SK-N-SH (cell line): Measurements from ENCODE around the gene VAMP1. TPM values are rescaled to one million over a fixed set of nuclear protein-coding genes. Genes with fewer than 3 reads are reported as not detected.

Source experiments
- CTCF ChIA-PET: fragments of 300-600, 350-600 bp; formaldehyde crosslinking; extraction: SDS; loops from one replicate; lab custom pipeline; 2021; lab: Yijun Ruan, JAX
- POLR2A ChIA-PET: fragments of 350-600 bp; sonication (Branson Sonifier 250); formaldehyde crosslinking; extraction: SDS; loops from one replicate; lab custom pipeline; 2020; ENCODE audit warnings: antibody characterized with exemption, inconsistent platforms; lab: Yijun Ruan, JAX
- DNase-seq: peaks from one replicate; pipeline ENCODE4 v3.0.0; 2012
- H2AFZ ChIP-seq: fragments of 200-600 bp; sonication (generic); 2 replicates; pipeline ENCODE4 v1.8.1; 2016; ENCODE audit warnings: antibody characterized with exemption, mild to moderate bottlenecking, low read depth
- H3F3A ChIP-seq: fragments of 200-600 bp; sonication (generic); replicated peaks from 2 replicates; pipeline ENCODE3; 2016; ENCODE audit warnings: antibody characterized with exemption, mild to moderate bottlenecking; ENCODE audit not compliant: insufficient read depth
- H3K27ac ChIP-seq, 2 experiments: fragments of 200-500 bp in 1 of 2; fragments of 200-600 bp in 1 of 2; sonication (Bioruptor generic) in 1 of 2; sonication (generic), shearing (Covaris generic) in 1 of 2; 2 replicates each; pipeline versions ENCODE4 v1.5.1 to v1.6.1; 2014 to 2016; ENCODE audit warnings: low read depth in 2 of 2, inconsistent platforms in 1 of 2, low read length in 1 of 2, mild to moderate bottlenecking in 1 of 2, mixed read lengths in 1 of 2
- H3K27me3 ChIP-seq: fragments of 200-600 bp; sonication (generic), shearing (Covaris generic); 2 replicates; pipeline ENCODE4 v1.6.1; 2016; ENCODE audit warnings: mixed run types; ENCODE audit not compliant: insufficient read depth
- H3K36me3 ChIP-seq, 2 experiments: fragments of 200-500 bp in 1 of 2; fragments of 200-600 bp in 1 of 2; sonication (Bioruptor generic) in 1 of 2; sonication (generic) in 1 of 2; replicated peaks in 1 of 2; 2 replicates each; pipeline versions ENCODE3 to v1.5.1; 2014 to 2016; ENCODE audit warnings: low read length in 1 of 2, mild to moderate bottlenecking in 1 of 2; ENCODE audit not compliant: insufficient read depth in 2 of 2, control insufficient read depth in 1 of 2
- H3K4me1 ChIP-seq, 2 experiments: fragments of 200-500 bp in 1 of 2; fragments of 200-600 bp in 1 of 2; sonication (Bioruptor generic) in 1 of 2; sonication (generic), shearing (Covaris generic) in 1 of 2; 2 replicates each; pipeline versions ENCODE4 v1.5.1 to v1.6.1; 2014 to 2016; ENCODE audit warnings: low read depth in 1 of 2, low read length in 1 of 2, mixed run types in 1 of 2; ENCODE audit not compliant: insufficient read depth in 2 of 2, control insufficient read depth in 1 of 2
- H3K4me2 ChIP-seq: fragments of 200-600 bp; sonication (generic), shearing (Covaris generic); 2 replicates; pipeline ENCODE4 v1.6.1; 2017; ENCODE audit warnings: mixed run types
- H3K4me3 ChIP-seq, 2 experiments: fragments of 200-500 bp in 1 of 2; fragments of 200-600 bp in 1 of 2; sonication (Bioruptor generic) in 1 of 2; sonication (generic), shearing (Covaris generic) in 1 of 2; 2 replicates each; pipeline versions ENCODE4 v1.5.1 to v1.8.1; 2014 to 2016; ENCODE audit warnings: low read depth in 2 of 2, inconsistent platforms in 1 of 2, low read length in 1 of 2, mild to moderate bottlenecking in 1 of 2, mixed read lengths in 1 of 2, moderate library complexity in 1 of 2
- H3K79me2 ChIP-seq: fragments of 200-600 bp; sonication (generic); 2 replicates; pipeline ENCODE4 v1.8.1; 2017; ENCODE audit warnings: mild to moderate bottlenecking; ENCODE audit not compliant: insufficient read depth
- H3K9ac ChIP-seq: fragments of 200-600 bp; sonication (generic); 2 replicates; pipeline ENCODE4 v1.6.1; 2017; ENCODE audit warnings: mixed run types
- H3K9me2 ChIP-seq: fragments of 200-600 bp; sonication (generic); 2 replicates; pipeline ENCODE4 v1.6.1; 2017; ENCODE audit warnings: mixed run types
- H3K9me3 ChIP-seq: fragments of 200-600 bp; sonication (generic); 2 replicates; pipeline ENCODE4 v1.6.1; 2017; ENCODE audit warnings: mixed run types, mild to moderate bottlenecking, moderate library complexity
- H4K20me1 ChIP-seq: fragments of 200-600 bp; sonication (generic); 2 replicates; pipeline ENCODE4 v1.6.1; 2017; ENCODE audit warnings: mild to moderate bottlenecking, mixed run types; ENCODE audit not compliant: insufficient read depth
- ELF1 ChIP-seq: IDR thresholded peaks from 2 replicates; pipeline ENCODE4 v1.4.0; 2012
- EZH2phosphoT487 ChIP-seq: fragments of 200-600 bp; sonication (generic); IDR thresholded peaks from 2 replicates; pipeline ENCODE4 v1.6.1; 2017; ENCODE audit warnings: low read depth, mixed run types, mild to moderate bottlenecking, antibody characterized with exemption, moderate library complexity, borderline replicate concordance
- FOXJ3 ChIP-seq: sonication (generic); formaldehyde crosslinking; IDR thresholded peaks from 2 replicates; pipeline ENCODE4 v1.5.1; 2020; ENCODE audit warnings: mild to moderate bottlenecking, missing genetic modification reagents
- JUND ChIP-seq: IDR thresholded peaks from 2 replicates; pipeline ENCODE4 v1.4.0; 2012
- MXI1 ChIP-seq: IDR thresholded peaks from 2 replicates; pipeline ENCODE4 v1.6.1; 2012; ENCODE audit warnings: mild to moderate bottlenecking, low read depth, low read length, improper control_type of control experiment
- NFIC ChIP-seq: IDR thresholded peaks from 2 replicates; pipeline ENCODE4 v1.4.0; 2012; ENCODE audit warnings: borderline replicate concordance
- RAD21 ChIP-seq: IDR thresholded peaks from 2 replicates; pipeline ENCODE4 v1.6.1; 2012; ENCODE audit warnings: mild to moderate bottlenecking, low read length
- SIN3A ChIP-seq: IDR thresholded peaks from 2 replicates; pipeline ENCODE4 v1.6.1; 2012; ENCODE audit warnings: low read depth, mild to moderate bottlenecking, low read length, moderate library complexity, borderline replicate concordance
- TEAD4 ChIP-seq: IDR thresholded peaks from 2 replicates; pipeline ENCODE4 v1.4.0; 2012; ENCODE audit warnings: mild to moderate bottlenecking, borderline replicate concordance; ENCODE audit not compliant: insufficient read depth
- ZBTB33 ChIP-seq: IDR thresholded peaks from 2 replicates; pipeline ENCODE4 v1.4.0; 2012; ENCODE audit warnings: low read depth, borderline replicate concordance
- WGBS: methylation state at CpG from one replicate; pipeline ENCODE4 v1.1.6; 2017; ENCODE audit warnings: low lambda C conversion rate; 5-methylcytosine and 5-hydroxymethylcytosine counted together
- polyA plus RNA-seq, 3 experiments: library from polyadenylated mRNA; depleted of rRNA; stranded (reverse); fragments of >200 nt; gene quantifications; 2 replicates each; pipeline ENCODE4 v1.2.3, GENCODE V29; 2012
- TF ChIP-seq, protein P1 (sequence below): fragments of 150-350 bp; IDR thresholded peaks from 2 replicates; pipeline ENCODE4 v1.6.1; 2017; ENCODE audit warnings: antibody characterized with exemption, low read length, low read depth, borderline replicate concordance
- TF ChIP-seq, protein P2 (sequence below): IDR thresholded peaks from 2 replicates; pipeline ENCODE4 v1.4.0; 2012; ENCODE audit warnings: low read depth
- TF ChIP-seq, protein P3 (sequence below): IDR thresholded peaks from 2 replicates; pipeline ENCODE4; 2012

Gene VAMP1
- polyA plus RNA-seq, 1 of the 3 experiments (the other 2 are of a cell fraction) = 36.8 TPM

DNA sequence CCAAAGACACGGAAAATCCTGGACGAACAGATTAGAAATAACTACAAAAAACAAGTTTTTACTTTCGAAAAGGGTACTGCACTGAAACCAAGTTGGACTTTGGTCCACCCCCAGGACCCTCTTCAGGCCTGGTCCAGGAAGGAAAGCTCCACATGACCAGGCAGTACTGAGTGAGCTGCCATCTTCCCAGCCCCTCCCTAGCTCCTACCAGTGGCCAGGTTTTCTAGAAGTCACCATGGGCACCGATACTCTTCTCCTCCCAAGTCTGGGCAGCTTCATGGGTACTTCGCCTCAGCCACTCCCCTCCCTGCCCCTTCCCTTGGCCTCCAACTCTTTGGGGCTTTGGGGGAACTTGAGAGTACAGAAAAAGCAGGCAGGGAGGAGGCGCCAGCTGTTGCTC, 6.6 kb downstream of the VAMP1 start:
- POLR2A ChIA-PET = interaction anchor here (1.5 kb wide), 1 partner anchor 12 kb away, joined by 5 read pairs; the partner anchor contains the start of gene TAPBPL
- H4K20me1 ChIP-seq = no peaks in the 10 kb centered on the region
- CTCF ChIA-PET = interaction anchor here (0.6 to 1.4 kb wide), 7 partner anchors 13 to 475 kb away, joined by 3 to 6 read pairs (median 3); no protein-coding TSS in a partner anchor

More for the DNA sequence above, 6.6 kb downstream of the VAMP1 start:
- no peaks in the 10 kb centered on the region for H3K9me3 ChIP-seq
- no peak overlapping the region for H3K9ac ChIP-seq
- H3K27ac ChIP-seq = no peak overlapping the region
- WGBS = 94% methylated on average over 6 of the region's 6 CpGs
- peaks cover 46 to 51% of the 10 kb centered on the region in 2 experiments for H3K36me3 ChIP-seq
- DNase-seq = no peak
- H3K79me2 ChIP-seq = peaks cover 23% of the 10 kb centered on the region
- no peaks in the 10 kb centered on the region for H3K27me3 ChIP-seq
- no peak for TF ChIP-seq SIN3A
- TF ChIP-seq, protein P1, sequence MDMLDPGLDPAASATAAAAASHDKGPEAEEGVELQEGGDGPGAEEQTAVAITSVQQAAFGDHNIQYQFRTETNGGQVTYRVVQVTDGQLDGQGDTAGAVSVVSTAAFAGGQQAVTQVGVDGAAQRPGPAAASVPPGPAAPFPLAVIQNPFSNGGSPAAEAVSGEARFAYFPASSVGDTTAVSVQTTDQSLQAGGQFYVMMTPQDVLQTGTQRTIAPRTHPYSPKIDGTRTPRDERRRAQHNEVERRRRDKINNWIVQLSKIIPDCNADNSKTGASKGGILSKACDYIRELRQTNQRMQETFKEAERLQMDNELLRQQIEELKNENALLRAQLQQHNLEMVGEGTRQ = no peak
- TF ChIP-seq MXI1 = no peak
- no peak for TF ChIP-seq JUND
- TF ChIP-seq NFIC = no peak
- TF ChIP-seq, protein P2, sequence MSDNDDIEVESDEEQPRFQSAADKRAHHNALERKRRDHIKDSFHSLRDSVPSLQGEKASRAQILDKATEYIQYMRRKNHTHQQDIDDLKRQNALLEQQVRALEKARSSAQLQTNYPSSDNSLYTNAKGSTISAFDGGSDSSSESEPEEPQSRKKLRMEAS = no peak
- no peak for TF ChIP-seq EZH2phosphoT487
- no peak for TF ChIP-seq ELF1
- TF ChIP-seq, protein P3, sequence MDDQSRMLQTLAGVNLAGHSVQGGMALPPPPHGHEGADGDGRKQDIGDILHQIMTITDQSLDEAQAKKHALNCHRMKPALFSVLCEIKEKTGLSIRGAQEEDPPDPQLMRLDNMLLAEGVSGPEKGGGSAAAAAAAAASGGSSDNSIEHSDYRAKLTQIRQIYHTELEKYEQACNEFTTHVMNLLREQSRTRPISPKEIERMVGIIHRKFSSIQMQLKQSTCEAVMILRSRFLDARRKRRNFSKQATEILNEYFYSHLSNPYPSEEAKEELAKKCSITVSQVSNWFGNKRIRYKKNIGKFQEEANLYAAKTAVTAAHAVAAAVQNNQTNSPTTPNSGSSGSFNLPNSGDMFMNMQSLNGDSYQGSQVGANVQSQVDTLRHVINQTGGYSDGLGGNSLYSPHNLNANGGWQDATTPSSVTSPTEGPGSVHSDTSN = no peak
- TF ChIP-seq TEAD4 = no peak
- no peak for TF ChIP-seq FOXJ3
- TF ChIP-seq RAD21 = no peak
- TF ChIP-seq ZBTB33 = no peak
- no peak overlapping the region for H3K4me3 ChIP-seq
- H2AFZ ChIP-seq = no peak overlapping the region
- H3F3A ChIP-seq = peaks cover 4% of the 10 kb centered on the region
- no peak overlapping the region for H3K4me2 ChIP-seq
- no peaks in the 10 kb centered on the region for H3K9me2 ChIP-seq
- H3K4me1 ChIP-seq = no peaks in the 10 kb centered on the region; a peak in 1 of 4 replicates
